ENCODE results near the gene SORBS1.
"Not testable (repeated sequence)": the region's sequence is repeated elsewhere in the genome, so short reads cannot be mapped to it uniquely, and the experiment has no call there.

Gene SORBS1

GRCh38 chr10:95480102-95480900, 80.9 kb downstream of the SORBS1 start:
- DNase-seq = no peak

DNA sequence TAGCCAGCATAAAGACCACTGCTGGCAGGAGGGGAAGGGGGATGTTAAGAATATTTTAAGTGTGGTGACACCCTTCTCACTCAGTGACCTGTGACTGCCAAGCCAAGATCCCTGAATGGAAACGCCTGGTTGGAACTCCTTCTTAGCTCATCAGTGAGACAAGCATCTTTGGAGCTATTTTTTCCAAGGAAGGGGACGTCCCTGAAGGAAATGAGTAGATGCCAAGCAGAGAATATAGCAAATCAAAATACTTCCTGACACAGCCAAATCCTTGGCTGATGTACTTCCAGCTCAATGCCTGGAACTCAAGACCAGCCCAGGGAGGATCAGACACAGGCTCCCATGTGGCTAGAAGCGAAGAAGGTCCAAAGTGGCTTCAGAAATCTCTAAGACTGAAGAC, 82.2 kb downstream of the SORBS1 start:
- DNase-seq = no peak

DNA sequence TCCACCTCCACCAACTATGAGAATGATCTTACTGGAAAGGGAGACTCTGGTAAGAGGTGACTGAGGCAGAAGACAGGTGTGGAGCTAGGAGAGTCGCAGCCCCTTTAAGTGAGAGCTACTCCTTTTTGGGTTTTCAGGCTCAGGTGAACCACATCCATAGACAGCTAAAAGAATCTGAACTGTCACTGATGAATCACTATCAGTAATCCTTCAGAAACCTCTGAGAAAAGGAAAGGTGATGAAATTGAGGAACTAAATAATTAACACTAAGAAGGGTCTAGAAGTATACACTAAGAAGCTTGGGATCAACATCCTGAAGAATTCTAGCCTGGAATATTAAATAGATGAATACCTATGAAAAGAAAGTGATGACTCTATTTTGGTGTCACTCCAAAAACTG, 83.0 kb downstream of the SORBS1 start:
- DNase-seq = no peak

DNA sequence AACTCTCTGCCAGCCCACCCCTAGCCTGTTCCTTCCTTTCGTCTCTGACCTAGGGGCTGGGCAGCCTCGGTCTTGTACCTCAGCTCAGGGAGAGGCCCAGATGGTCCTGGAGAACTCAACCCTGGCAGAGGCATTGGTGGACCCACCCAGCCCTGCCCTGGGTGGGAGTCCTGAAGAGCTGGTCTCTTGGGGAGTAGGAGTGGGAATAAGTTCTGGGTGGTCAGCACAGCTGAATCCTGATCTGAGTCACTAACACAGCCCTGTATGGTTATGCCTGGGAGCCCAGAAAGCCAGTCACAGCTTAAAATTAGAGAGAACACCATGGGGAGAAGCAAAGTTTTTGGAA, 84.0 kb downstream of the SORBS1 start:
- DNase-seq = no peak

DNA sequence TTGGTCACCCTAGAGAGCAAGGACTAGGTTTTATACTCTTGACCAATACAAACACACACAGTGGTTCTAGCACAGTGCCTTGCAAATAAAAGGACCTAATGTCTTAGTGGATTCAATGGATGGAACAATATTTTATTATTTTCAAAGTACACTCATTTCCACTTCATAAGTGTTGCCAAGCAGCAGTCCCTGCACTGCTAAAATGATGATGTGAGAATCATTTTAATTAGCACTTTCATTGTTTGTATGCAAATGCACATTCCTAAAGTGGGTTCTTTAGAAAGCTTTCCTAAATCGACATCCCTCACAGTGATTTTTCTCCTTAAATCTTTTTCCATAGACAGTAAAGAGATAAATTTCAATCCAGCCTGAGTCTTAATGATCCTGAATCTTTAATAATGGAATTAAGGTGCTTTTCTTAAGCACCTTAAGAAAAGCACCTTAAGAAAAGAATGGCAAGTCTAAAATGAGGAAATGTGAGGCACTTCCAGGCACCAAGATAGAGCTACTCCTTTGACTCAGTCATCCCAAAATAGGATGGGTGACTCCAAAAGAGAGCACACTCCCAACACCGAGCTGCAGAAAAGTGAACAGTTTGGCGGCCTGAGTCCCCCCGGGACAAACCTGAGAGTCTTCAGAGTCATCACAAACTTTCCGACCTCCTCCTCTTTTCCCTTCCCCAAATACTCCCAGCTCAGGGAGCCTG, 84.5 kb downstream of the SORBS1 start:
- DNase-seq = no peak

GRCh38 chr10:95475827-95476468, 85.2 kb downstream of the SORBS1 start:
- DNase-seq = no peak

DNA sequence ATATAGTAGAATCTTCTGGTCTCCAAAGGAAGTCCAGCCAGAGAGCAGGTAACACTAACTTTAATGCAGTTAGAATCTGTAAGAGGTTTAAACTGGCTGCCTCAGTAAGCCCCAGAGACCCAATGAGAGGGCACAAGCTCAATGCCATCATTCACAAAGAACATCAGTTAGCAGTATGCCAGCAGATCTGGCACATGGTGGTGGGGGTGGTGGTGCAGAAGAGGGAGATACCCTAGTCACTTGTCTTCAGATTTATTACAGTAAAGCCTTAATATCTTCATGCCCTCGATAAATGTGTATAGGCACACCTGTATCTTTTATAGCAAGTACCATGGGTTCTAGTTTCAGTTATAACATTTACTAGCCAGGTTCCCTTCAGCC, 86.2 kb downstream of the SORBS1 start:
- no peak for DNase-seq

DNA sequence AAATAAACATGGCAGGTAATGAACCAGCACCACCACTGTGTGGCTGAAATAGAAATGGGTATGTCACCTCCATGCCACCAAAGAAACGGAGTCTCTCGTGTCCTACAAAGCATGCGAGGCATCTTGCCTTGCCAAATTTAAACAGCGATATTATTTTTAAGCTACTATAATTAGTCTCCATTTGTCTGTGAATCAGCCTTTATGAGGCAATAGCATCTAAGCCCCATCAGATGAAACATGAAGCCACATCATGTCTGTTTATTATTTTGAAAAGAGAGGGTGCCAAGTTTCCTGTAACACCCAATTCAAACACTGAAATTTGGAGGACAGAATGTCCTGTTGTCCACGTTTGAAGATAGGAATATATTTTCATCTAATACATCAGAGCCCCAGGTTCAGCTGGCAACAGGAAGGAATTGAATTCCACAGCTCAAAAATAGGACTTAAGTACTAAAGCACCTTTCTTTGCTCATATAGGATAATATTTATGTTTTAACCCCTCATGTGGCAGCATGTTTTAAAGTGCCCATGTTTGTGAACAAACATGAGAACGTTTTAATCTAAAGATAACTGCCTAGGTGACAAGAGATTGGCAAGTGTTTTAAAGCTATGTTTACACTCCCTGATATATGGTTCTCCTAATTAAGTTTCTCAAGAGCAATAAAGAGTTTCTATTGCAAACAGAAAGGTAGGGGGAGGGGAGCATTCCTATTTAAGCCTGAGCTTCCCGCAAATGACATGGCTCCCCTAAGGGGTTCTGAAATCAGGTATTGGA, 86.8 kb downstream of the SORBS1 start:
- DNase-seq = no peak

GRCh38 chr10:95472304-95473088, 88.7 kb downstream of the SORBS1 start:
- DNase-seq = no peak

GRCh38 chr10:95469676-95470075, 91.5 kb downstream of the SORBS1 start:
- DNase-seq = no peak

GRCh38 chr10:95469251-95469650, 91.9 kb downstream of the SORBS1 start:
- no peak for DNase-seq

DNA sequence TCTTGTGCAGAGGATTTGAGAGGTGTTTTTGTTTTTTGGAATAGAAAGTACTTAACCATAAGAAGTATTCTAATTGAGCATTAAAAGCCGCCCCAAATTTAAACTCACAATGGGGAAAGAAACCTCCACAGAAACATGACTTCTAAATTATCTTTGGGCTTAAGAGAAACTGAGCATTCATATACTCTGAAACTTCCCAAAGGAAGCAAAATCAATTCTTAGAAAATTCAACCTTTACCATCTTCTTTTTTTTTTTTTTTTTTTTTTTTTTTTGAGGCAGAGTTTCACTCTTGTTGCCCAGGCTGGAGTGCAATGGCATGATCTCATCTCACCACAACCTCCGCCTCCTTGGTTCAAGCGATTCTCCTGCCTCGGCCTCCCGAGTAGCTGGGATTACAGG, 93.5 kb downstream of the SORBS1 start:
- DNase-seq = not testable (repeated sequence)

GRCh38 chr10:95467162-95467599, 94.0 kb downstream of the SORBS1 start:
- DNase-seq = no peak

DNA sequence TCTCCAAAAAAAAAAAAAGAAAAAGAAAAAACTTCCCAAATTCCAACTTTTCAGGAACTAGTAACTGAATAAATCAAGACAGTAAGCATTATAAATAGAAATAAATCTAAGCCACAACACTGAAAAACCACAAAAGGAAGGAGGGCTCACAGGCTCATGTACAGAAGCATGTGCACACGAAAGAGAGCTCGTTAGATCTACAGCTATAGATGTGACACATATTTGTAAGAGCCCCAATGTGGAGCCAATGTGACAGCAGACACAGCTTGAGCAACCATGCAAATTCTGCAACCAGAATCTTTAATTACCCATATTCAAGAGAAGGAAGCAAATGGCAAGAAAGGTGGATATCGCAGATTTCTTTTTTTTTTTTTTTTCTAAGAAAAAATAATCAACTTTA, 94.7 kb downstream of the SORBS1 start:
- no peak for DNase-seq

- DNase-seq = no peak
Observed at GRCh38 chr10:95464280-95464679, 96.9 kb downstream of the SORBS1 start.

- DNase-seq = no peak
Observed at GRCh38 chr10:95462740-95463667, 98.2 kb downstream of the SORBS1 start.

DNA sequence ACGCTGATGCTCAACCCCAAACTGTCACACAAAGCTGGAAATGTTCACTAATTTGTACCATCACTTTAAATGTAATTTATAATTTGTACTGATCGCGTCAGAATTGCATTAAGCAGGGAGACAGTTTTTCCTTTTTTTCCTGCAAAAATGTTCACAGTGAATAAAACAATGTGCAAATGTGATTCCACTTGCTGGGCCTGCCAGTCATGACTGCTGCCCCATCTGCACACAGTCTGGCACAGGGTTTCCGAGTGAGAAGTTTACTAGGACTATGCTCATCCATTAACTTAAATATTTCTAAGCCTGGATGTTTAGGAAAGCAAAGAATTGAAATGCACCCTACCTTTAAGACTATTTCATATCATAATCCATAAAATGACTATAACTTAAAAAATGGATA, 99.6 kb downstream of the SORBS1 start:
- DNase-seq = no peak

- no peak for DNase-seq
Observed at GRCh38 chr10:95459446-95460045, 101.6 kb downstream of the SORBS1 start.

GRCh38 chr10:95458871-95459270, 102.3 kb downstream of the SORBS1 start:
- DNase-seq = no peak

- no peak for DNase-seq
Observed at GRCh38 chr10:95458014-95458413, 103.2 kb downstream of the SORBS1 start.

Measured in CD4-positive, alpha-beta T cell treated with Interleukin-17A for 1 hour (primary cell).